Pulmonary artery endothelial cell (primary cell): ENCODE results near the gene HOXA7. TPM values are rescaled to one million over a fixed set of nuclear protein-coding genes. Genes with fewer than 3 reads are reported as not detected.

ENCODE experiments used
- DNase-seq: peaks from one replicate; pipeline ENCODE4 v3.0.0-alpha.2; 2011; ENCODE audit warnings: low read depth, low spot score
- total RNA-seq: library from RNA; depleted of rRNA; stranded (reverse); fragments of >200 nt; gene quantifications from 2 replicates; pipeline ENCODE4 v1.2.3, GENCODE V29; 2014

Gene HOXA7
- total RNA-seq, 1 donor from 2014 or later = 0.13 TPM

DNA sequence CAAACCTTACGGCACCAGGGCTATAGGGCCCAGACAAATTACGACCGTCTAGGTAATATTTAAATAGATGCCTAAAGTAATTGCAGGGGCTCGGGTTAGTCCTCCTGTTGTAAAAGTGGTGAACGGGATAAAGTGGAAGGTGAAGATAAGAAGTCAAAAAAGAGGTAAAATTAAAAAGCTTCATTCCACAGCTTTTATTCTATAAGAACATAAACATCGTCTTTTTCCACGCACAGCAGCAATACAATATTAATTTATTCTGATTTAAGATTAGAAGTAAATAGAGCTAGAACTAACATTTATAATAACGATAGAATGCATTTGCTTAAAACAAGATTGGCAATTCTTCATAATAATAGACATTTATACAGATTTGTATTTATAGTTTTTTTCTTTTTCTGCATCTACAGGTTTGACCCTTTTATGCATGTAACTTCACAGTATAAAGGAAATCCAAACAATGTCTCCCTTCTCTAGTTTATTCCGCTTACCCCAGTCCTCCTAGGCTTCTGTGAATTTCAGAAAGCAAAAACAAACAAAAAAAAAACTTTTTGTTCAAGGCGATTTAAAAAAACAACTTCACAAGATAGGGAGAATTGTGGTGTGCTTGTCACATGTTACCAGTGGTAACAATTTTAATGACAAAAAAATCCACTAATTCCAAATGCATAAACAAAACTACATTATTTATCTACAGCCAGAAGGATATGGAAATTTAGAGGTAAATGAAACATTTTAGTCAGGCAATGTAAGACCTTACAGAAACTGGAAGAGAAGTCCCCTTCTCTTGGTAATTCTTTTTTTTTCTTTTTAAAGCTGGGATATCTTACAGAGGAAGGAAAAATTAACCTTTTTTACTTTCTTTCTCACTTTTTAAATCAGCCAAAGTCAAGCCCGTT, 14.2 kb upstream of the HOXA7 start:
- no peak for DNase-seq

- no peak for DNase-seq
These were observed 13.4 kb upstream of the HOXA7 start for GRCh38 chr7:27169658-27170425.

DNA sequence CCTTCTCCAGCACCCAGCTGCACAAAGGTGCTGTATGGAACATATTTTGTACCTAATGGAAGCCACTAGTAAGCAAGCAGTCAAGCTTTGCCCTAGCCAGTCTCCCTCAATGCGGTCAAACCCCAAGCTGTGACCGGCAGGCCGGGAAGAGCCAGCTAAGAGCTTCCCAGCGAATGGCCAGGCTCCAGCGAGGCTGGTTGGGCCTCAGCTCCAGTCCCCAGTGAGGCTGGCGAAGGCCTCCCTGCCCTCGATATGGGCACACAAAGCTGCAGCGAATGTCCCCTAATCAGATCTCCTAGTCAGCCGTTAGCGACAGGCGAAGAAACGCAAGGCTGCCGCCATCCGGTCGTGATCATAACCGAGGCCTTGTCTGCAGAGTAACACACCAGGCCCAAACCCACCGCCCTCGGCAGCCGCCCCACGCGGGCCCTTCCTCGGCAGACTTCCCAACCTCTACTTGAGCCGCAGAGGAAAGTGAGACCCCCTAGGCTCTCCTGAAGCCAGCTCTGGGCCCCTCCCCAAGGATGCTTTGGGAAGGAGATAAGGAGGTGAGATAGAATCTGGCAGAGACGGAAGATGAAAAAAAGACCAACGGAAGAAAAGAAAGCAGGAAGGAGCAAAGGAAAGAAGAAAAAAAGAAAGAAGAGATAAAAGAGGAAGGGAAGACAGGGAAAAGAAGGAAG, 11.9 kb upstream of the HOXA7 start:
- no peak for DNase-seq

- DNase-seq = no peak
These were observed 11.4 kb upstream of the HOXA7 start for GRCh38 chr7:27167916-27168264.

GRCh38 chr7:27166531-27167505, 10.3 kb upstream of the HOXA7 start:
- no peak for DNase-seq

DNA sequence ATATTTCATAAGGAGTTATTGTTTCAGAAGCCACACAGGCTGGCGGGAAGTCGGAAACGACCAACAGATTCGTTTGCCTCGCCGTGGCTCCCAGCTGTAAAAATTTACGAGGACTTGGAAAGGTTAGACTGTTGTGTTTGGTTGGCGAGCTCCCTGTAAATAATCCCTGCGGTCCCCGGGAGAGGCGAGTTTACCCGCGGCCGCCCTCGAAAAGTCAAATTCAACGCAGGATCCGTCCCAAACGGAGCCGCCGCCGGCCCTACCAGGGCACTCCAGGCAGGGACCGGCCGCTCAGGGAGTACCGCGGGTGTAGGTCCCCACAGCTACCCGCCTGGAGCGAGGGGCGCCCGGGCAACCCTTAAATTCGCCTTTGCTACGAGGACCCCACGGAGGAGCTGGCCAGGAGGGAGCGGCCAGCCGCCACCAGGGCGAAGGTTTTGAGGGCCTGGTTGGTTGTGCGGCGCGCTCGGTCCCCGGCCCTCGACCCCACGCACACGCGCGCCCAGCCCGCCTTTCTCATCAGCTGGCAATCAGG, 9.6 kb upstream of the HOXA7 start:
- no peak for DNase-seq

DNA sequence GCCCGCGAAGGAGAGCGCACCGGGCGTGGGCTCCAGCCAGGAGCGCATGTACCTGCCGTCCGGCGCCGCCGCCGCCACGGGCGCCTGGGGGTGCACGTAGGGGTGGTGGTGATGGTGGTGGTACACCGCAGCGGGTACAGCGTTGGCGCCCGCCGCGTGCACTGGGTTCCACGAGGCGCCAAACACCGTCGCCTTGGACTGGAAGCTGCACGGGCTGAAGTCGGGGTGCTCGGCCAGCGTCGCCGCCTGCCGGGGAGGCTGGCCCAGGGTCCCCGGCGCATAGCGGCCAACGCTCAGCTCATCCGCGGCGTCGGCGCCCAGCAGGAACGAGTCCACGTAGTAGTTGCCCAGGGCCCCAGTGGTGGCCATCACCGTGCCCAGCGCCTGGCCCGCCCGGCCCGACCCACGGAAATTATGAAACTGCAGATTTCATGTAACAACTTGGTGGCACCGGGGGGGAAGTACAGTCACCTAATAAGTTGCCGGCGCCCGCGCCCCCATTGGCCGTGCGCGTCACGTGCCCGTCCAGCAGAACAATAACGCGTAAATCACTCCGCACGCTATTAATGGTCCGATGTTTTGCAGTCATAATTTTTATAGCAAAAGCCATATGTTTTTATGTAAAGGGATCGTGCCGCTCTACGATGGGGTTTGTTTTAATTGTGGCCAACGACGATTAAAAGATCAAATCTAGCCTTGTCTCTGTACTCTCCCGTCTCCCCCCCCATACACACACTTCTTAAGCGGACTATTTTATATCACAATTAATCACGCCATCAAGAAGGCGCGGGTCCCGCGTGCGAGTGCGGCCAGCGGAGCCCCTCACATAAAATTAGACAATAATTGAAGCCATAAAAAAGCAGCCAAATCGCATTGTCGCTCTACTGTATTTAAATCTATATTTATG, 8.9 kb upstream of the HOXA7 start, which contains the start of gene HOXA9:
Gene HOXA9, minus strand, starts transcription at position 449 of the 907 bp plus-strand sequence. Its CDS starts 80 bp downstream, at position 369.
- DNase-seq = peak; percentile 27

- no peak for DNase-seq
These were observed 8.1 kb upstream of the HOXA7 start for GRCh38 chr7:27164367-27165088.

DNA sequence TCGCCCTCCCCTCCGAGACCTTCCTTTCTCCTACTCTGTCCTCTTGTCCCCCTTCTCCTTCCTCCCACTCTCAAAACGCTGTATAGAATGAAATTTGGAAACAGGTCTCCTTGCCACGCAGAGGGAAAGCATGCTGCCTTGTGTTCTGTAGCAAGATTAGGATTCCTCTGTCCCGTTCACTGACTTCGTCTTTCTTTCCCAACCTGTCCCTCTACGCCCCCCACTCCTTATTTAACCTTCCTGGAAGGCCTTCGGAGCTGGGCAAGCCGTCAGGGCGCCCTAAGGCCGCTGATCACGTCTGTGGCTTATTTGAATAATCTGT, 7.5 kb upstream of the HOXA7 start:
- no peak for DNase-seq

- DNase-seq = no peak
These were observed 7.0 kb upstream of the HOXA7 start for GRCh38 chr7:27163288-27164044.

DNA sequence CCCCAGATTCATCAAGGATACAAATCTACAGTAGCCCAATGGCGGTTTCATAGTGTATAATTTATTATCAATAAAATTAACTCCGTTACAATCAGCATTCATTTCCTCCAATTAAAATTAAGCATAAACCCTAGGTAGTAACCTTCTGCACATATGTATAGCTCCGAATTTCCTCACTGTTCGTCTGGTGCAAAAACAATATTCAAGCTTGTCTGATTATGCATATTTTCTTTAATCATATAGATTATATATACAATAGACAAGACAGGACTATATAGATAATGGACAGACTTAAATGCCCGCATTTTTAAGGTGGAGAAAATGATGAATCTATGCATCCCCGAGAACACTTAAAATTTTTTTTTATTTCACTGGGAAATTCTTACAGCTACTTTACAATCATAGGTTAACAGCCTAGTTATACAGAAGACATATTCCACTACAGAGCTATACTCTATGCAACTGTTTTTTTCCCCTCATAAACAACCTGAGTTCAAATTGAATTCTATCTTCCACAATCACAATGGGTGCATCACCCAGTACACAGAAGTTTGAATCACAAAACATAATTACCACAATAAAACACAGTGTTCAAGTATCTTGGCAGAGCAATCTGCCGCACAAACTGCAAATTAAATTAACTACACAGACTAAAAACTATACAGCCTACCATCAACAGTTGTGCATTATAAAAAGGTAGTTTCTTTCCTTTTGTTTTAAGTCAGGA, 6.2 kb upstream of the HOXA7 start:
- no peak for DNase-seq

- no peak for DNase-seq
These were observed 5.5 kb upstream of the HOXA7 start for GRCh38 chr7:27161721-27162560.

- DNase-seq = no peak
These were observed 4.8 kb upstream of the HOXA7 start for GRCh38 chr7:27161214-27161720.

DNA sequence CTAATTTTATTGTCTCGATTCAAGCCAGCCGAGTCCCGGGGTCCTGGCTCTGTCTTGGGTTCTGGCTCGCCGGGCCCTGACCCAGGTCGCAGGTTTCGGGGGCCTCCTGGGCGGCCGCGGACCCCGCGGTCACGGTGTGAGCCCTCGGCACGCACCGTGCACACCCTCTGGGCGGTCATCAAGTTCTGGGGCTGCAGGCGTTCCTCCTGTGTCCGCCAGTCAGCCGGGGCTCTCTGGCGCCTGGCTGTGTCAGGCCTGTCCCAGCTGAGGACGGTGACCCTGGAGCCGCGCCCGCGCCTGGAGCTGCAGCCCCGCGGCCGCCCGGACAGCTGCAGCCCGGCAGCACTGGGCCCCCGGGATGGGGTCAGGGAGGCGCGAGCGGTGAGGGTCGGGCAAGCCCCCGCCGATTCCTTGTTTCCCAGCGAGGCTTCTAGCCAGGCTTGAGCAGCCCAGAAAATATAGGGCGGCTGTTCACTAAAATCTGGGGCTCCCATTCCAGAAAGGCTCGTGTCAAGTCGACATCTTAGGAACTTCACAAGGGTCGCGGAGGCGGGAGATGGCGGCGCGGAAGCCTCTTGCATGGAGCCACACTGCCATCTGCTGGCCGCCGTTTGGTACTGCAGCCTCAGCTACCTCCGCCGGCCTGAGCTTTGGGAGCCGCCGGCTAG, 4.2 kb upstream of the HOXA7 start:
- DNase-seq = peak; percentile 57

- no peak for DNase-seq
These were observed 3.7 kb upstream of the HOXA7 start for GRCh38 chr7:27160145-27160545.
